Left forelimb (tissue), 1 donor: ENCODE measurements around the gene TMCO4.

Experiments
- DNase-seq: peaks from one replicate; pipeline ENCODE4 v3.0.0-alpha.2; 2018; ENCODE audit warnings: low spot score

Gene TMCO4

DNA sequence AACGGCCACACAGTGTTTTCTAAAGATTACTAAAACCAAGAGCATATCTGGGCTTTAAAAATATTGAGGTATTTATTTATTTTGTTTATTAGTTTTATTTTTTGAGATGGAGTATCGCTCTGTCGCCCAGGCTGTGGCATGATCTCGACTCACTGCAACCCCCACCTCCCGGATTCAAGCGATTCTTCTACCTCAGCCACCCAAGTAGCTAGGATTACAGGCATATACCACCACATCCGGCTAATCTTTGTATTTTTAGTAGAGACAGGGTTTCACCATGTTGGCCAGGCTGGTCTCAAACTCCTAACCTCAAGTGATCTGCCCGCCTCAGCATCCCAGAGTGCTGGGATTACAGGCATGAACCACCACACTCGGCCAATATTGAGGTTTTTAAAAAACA, 23.9 kb downstream of the TMCO4 start:
- DNase-seq: no peak

DNA sequence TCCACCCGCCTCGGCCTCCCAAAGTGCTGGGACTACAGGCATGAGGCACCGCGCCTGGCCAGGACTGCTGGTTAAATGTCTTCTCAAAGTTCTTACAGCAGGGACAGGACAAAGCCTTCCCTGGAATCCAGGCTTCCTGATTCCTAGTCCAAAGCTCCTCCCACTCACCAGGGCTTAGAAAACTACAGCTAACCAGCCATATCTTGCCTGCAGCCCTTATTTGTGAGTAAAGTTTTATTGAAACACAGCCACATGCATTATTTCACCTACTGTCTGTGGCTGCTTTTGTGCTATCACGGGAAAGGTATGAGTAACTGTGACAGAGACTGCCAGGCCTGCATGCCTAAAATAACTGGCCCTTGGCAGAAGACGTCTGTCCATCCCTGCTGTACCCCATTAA, 24.4 kb downstream of the TMCO4 start:
- DNase-seq: no peak

DNA sequence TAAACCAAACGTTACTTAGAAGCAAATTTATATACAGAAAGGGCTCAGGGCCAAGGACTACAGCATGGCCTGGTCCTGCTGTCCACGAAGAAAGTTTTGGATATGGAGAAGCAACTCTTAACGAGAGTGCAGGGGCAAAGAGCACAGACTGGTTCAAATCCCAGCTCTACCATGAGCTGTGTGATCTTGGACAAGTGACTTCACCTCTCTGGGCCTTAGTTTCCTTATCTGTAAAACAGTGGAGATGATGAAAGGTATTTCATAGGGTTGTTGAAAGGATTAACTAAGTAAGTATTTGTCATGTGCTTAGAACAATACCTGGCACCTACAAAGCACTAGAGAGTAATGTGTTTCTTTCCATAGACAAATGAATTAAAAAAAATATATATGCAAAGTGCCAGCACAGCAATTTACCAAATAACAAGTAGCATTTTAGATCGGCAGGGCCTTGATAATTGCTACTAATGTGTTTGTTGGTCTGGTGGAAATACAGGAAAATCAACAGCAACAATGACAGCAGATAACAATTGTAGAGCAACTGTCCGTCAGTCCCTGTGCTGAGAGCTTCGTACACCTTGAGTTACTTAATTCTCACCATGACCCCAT, 25.4 kb downstream of the TMCO4 start:
- no peak for DNase-seq

DNA sequence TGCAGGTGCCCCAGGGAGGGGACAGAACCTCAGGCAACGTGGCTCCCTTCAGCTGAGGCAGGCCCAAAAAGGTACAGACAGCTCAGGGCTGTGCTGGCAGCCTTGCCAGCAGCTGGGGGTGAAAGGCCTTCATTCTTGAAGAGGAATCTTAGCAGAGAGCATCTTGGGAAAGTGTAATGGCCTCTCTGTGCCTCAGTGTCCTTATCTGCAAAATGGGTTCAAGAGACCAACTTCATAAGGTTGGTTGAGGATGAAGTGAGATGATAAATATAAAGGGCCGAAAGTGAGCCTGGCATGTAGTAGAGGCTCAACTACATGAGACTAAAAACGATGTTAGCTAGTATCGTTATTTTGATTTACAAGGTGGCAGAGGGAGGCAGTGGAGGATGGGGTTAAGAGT, 26.2 kb downstream of the TMCO4 start:
- DNase-seq: no peak

DNA sequence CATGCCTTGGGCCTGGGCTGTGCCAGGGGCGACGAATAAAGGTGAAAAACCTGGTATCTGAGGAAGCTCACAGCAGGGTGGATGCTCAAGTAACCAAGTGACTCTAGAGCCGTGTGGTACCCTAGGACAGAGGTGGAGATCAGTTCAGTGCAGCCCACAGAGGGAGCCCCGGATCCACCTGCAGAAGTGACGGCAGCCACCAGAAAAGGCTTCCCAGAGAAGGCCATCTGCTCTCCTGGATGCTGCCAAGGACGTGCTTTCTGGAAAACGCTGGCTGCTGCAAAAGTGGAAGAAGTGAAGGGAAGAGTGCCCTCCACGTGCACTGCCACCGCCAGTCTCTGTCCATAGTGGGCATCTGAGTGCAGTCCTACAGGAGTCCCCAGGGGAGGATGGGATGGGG, 27.7 kb downstream of the TMCO4 start:
- no peak for DNase-seq

DNA sequence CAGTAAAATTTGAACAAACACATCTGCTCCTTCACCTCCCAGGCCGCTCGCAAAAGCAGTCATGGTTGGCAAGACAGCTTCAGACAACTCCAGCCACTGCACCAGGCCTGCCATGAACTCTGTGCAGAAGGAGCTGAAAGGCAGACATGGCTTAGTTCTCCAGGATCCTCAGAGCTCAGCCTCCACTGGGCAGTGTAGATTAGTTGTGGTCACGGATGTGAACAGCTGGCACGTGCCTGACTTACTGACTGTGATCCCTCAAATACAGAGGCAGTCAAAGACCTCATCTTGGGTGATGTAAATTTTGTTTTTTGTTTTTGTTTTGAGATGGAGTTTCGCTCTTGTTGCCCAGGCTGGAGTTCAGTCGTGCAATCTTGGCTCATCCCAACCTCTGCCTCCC, 28.4 kb downstream of the TMCO4 start:
- DNase-seq: no peak

DNA sequence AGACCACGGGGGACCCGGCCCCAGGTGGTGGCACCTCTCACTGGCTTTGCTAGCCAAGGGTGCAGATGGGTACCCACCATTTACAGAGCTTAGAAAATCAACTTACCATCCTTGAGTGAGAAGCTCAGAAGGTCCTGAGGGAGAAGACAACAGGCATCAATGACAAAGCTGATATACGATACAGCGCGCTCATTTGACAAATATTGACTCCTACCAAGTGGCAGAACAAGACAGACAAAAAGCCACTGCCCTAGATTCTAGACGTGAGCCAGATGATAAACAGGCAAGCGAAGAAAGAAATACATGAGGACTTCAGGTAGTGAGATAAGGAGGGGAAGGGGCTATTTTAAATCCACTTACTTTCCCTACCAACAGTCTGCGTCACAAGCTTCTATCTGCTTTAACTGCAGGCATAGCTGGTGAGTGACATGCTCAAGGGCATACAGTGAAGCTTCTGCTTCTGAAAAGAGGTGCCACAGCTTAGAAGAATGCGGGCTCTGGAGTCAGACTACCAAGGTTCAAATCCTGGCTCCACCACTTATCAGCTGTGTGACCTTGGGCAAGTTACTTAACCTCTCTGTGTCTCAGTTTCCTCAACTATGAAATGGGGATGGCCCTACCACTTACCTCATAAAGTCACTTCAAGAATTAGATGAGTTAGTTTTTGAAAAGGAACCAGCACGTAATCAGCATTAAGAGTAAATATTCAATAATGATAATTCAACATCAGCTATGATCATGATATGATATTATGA, 29.1 kb downstream of the TMCO4 start:
- DNase-seq: no peak

DNA sequence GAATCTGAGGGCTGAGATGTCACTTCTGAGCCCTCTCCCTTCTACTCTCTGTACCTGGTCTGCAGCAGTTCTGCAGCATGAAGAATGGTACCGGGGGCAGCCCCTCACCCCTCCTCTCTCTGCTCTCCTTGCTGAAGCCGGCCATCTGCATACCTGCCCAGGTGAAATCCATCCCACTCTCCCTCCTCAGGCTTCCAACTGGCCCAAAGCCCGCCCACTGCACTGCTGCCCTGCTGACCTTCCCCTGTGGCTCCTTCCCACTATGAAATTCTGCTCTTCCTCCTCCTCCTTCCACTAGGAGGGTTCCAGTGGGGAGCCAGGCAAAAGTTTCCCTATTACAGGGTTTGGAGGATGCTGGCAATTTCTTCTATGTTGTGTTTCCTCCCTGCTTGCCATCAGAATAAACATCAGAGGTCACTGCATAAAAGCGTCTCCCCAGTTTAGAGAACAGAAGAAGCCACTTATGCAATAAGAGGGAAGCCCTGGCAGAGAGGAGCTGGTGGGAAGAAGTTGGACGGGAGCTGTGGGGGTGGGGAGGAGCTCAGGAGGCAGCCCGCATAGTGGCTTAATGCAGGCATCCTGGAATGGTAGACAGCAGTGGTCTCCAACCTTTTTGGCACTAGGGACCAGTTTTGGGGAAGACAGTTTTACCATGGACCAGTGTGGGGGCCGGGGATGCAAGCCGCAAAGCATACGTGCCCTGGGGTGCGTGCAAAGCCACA, 30.3 kb downstream of the TMCO4 start:
- no peak for DNase-seq

DNA sequence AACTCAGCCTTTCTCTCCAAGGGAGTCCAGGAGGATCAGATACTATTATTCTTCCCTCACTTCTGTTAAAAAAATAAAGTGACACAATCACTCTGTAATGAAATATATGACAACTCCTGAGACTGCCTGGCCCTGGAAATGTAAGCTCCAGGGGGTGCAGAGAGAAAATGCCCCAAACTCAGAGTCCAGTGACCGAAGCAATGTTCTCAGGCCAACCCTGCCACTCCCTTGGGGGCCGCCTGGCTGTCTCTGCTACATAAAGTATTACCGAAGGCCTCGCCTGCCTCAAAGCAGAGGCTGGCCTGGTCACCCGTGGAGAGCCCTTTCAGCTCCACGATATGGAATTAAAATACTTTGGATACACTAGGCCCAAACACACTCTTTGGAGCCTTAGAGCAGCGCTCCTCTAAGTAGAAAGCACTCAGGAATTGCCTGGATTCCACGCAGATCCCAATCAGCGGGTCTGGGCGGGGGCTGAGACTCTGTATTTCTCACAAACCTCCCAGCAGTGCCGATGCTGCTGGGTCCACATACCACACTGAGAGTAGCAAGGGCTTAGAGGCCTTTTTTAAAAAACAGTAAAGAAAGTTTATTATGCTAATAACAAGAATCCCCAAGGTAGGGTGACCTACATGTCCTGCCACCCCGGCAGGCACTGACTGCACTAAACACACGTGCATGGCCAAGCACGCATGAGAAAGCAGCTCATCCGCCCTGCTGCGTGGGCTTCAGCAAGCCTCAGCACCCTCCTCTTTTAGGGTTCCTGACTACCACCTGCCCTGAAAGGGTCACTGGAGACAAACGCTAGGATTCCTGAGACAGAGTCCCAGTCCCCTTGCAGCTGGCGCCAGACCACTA, 31.1 kb downstream of the TMCO4 start:
- no peak for DNase-seq

DNA sequence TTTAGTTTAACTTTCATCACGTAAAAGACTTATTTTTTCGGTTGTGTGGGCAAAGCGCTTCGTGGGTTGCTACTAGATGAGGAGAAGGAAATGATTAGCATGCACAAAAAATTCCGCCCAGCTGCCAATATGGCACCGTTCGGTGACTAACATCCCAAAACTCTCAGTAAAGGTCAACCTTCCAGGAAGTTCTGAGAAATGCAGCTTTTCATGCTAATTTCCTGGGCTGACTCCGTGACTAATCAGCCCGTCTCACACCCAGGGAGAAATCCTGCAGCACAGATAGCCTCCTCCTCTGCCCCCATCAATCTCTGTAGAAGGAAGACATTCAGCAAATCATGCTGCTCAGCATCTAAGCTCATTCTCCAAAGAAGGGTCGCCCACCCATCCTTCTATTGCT, 34.1 kb downstream of the TMCO4 start:
- DNase-seq: no peak

DNA sequence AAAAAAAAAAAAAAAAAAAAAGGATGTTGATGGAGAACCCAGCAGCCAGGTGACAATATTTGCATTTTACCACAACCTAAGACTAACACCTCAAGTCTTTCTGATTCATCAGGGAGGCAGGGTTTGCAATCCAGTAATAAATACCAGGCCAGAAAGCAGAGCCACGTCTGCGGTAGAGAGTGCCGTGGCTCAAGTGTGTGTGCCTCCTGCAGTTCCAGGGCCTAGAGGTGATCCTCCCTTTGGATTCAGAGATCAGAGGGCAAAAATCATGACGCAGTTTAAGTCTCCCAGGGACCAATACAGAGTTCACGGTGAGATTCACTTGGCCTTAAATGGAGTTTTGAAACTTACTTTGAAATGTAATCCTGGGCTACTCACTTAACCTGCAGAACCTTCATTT, 34.9 kb downstream of the TMCO4 start:
- DNase-seq: no peak

DNA sequence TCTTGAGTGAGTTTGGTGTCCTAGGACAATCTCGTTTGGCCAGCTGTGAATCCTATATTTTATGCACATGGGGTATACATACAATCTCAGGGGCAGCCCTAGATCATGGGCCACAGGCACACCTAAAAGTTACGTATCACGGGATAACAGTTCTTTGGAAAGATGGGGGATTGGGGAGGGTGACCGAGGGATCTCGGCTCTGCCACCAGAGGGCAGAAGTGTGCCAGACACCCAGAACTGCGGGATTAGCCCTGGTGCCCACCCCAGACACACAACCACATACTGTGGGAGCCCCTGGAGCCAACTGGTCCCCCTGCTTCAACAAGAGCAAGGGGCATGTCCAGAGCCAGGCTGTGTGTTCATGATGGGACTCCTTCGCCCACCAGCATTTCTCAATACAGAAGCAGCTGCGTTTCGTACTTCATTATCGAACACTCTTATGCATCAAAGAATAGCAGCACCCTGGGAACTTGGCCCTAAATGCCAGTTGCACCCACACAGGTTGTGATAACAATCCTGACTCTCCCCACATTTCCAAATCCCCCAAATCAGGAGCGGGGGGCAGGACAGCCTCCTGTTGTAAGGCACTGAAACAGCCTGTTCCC, 37.4 kb downstream of the TMCO4 start:
- no peak for DNase-seq

DNA sequence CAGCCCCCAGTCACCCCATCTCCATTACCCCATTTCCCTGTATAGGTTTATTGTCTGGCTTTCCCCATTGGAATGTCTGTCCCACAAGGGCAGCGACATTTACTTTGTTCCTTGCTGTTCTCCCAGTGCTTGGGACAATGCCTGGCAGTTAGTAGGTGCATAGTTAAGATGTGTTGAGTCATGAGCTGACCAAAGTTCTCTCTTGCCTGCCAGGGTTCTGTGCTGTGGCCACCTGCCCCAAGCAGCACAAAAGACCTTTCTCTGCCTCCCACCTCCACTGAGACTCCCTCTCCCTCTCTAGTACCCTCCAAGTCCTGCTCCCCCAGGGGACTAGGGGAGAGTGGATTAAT, 40.0 kb downstream of the TMCO4 start:
- DNase-seq: no peak

DNA sequence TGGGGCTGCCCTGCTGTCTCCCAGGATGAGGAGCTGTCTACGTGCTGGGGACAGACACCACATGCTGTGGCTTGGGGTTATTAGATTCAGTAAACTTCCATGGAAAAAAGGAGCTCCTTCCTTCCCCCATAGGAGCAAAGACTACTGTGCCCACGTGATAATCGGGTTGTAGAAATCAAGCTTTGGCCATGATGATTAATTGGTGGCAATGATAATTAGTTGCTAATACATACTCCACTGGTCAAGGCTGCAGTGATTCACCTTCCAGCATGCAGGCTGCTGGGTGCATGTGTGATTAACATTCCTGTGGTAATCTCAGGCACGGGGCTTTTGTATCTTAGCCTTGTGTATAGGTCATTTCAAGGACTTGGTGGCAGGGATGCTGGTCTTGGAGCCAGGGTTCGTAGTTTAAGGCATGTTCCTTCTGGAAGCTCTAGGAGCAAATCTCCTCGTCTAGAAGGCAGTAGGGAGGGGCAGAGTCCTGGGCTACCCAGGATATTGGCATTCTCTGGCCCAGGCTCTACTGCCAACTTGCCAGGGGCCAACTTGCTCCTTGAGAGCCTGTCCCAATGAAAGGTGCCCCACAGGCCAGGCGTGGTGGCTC, 41.4 kb downstream of the TMCO4 start:
- no peak for DNase-seq

DNA sequence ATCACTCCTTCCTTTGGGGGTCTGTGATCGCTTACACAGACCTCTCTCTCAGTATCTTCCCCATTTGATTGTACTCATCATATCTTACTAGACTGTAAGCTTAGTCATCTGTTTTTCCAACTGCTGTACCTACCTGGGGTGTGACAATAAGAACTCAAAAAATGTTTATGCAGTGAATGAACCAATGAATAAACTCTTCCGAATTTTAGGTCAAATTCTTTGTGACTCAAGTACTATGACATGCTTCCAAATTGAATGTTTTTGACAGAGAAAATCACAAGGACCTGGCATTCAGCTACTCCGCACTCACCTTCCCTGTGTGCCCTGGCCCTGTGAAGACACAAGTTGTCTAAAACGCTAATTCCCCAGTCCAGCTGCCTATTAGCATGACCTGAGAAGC, 42.1 kb downstream of the TMCO4 start:
- DNase-seq: no peak

DNA sequence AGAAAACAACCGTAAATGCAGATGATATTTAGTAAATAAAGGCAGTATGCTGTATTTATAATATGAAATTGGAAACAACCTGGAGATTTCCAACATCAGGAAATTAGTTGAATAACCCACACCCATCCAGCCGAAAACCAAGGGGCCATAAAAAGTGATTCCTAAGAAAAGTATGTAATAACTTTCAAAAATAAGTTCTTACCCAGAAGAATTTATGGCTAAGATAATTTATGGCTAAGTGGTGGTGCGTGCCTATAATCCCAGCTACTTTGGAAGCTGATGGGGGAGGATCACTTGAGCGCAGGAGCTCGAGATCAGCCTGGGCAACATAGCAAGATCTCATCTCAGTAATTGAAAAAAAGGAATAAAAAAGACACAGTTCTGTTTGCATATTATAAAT, 43.2 kb downstream of the TMCO4 start:
- no peak for DNase-seq

DNA sequence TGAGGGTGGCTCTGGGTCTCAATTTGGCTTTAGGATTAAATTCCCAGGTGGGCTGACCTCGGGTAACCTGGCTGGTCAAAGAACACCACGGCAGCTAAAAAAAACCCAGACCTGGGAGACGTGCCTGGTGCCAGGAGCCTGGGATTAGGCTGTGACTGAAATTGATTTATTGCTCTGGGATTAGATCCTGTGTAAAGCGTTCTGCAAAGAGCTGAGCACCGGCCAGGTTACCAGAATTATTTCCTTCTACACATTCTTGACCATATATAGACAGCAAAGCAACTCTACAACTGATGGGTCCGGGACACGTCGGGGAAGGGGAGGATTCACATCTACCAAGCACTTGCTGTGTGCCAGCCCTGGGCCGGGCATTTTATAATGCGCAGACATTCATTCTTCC, 45.2 kb downstream of the TMCO4 start:
- DNase-seq: no peak

DNA sequence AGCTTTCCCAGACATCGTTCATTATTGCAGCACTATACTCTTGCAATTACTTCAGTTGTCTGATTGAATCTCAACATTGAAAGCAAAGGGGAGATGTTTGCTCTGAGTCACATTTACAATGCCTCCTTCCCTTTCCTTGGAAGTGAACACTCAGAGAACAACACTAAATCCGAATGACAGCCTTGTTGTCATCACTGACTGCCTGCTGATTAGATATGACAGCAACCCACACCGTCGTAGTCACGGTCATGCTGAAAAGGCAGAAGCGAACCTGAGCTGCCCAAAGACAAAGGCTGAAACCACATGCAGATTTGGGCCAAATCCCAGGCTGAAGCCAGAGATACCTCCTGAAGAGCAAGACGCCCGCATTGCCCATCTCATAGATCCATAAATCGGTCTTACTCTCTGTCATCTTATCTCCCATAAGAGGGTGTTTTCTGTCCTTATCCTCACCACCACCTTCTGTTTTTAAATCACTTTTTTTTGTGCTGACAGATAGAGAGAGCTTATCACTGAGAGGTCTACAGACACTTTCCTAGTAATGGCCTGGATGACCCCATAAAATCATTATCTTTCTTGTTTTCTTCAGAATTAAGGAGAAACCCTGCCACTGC, 47.5 kb downstream of the TMCO4 start:
- DNase-seq: no peak

DNA sequence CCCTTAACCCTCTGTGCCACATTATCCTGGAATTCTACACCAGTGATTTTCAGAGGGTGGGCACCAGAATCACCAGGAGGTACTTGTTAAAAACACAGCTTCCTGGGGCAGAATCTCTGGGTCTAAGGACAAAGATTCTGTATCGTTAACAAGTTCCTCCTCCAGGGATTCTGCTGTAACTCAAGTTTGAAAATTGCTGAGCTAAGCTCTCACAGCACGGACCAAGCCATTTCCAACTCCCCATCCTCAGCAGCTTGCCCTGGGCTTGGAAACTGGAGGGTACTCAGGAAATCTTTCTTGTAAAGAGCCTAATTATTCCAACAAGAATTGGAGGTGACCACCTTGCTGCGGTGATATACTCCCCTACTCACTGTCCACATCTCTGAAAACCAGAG, 48.8 kb downstream of the TMCO4 start:
- DNase-seq: no peak

DNA sequence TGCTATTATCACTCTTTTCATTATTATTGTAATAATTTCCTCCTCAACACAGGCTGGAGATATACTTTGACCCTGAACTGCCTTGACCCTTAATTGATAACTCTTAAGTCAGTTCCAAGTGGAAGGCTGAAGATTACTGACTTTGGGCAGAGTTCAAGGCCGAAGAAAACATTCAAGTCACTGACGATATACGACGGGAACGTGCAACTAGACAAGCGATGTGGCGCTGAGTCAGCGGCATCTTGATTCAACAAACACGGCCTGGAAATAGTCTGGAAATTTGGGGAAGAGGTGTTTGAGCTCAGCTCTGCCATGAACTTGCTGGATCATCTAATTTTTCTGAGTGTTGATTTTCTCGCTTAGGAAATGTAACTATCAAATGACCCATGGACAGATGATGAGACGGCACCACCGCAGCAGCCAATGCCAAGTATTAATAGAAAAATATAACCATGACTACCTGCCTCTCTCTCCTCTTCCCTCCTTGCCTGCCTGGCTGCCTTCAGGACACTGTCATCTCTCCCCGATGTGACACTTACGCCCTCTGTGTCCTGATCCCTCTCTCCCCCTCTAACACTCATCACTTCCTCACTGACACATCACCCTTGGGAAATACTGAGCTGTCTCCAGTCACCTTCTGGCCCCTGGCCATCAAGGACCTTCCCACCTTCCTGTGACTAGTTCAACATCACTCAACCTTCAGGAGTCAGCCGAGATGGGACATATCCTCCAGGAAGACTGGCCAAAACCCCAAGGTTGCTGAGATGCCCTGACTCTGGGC, 49.4 kb downstream of the TMCO4 start:
- DNase-seq: no peak

DNA sequence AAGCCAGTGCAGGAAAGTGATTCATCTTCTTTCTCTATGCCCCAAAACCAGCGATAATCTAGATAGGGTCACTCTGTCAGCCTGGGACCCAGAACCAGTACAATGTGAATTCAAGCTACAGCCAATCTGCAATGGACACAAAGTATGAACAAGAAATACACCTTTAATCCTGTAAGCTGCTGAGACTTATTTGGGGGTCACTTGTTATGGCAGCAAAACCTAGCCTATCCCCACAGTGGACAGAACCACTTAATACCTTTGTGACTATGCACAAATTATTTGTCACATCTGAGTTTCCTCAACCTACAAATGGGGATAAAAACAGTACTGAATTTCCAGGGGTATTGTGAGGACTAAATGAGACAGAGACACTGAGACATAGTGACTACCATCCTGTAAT, 50.0 kb downstream of the TMCO4 start:
- DNase-seq: no peak
